HG03432 (cell line): ENCODE measurements around the gene INSC.

ENCODE experiments used
- ATAC-seq: cut with Tn5 transposase; IDR thresholded peaks from one replicate; pipeline ENCODE4 v1.9.1; 2021; ENCODE audit warnings: mild to moderate bottlenecking, moderate library complexity; ENCODE audit not compliant: unreplicated experiment

INSC gene

DNA sequence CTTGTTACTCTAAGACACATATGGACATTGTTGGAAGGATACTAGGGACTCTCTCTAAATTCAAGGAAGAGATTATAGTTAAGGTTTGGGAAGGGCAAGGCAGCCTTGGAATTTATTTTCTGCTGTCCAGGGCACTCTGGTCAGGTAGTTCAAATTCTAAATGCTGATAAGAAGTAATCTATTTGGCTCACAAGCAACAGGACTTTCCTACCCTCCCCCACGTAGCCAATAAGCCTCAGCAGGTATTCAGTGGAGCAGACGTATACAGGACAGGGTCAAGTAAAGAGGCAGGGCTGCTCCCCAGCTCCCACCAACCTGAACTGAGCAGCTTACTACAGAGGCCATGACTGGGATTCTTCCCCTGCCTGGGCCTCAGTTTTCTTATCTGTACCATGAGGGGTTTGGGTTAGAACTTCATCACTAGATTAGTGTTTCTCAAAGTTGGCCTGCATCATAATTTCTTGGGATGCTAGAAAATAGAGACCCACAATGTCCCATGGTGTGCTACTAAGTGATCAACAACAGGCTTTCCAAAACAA is 6.1 kb upstream of the INSC start:
- ATAC-seq, result no peak

DNA sequence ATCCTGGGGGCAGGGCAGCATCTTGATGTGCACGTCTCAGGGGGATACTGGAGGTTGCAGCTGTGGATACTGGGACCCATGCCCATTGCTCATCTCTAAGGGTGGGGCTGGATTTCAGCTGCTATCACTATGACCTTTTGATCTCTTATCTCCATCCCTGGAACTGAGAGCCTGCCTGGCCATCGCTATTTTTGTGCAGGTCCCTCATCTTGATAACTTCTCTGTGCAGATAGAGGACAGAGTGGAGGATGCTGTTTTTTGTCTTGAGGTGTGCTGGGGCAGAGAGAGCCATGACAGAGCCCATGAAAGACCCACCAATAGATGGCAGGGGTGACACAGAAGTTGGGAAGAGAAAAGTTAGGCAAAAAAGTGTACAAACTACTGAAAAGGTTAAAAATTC is 5.1 kb upstream of the INSC start:
- ATAC-seq, result no peak

DNA sequence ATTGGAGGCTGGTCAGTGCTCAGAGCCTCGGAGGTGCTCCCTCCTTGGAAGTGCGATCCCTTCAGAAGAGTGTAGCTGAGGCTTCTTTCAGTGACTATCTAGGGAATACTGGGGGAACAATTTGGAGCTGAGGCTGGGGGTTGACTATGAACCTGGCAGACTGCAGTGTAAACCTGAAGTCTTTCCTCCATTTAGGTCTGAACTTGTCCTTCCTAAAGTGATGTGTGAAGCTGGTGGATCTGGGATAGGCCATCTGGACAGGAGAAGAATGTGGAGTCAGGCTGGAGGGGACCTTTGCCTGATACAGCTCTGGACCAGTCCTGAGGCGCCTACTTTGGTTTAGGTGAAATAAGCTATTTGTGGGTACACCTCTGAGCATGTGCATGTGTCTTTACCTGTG is 3.5 kb upstream of the INSC start:
- ATAC-seq, result no peak

DNA sequence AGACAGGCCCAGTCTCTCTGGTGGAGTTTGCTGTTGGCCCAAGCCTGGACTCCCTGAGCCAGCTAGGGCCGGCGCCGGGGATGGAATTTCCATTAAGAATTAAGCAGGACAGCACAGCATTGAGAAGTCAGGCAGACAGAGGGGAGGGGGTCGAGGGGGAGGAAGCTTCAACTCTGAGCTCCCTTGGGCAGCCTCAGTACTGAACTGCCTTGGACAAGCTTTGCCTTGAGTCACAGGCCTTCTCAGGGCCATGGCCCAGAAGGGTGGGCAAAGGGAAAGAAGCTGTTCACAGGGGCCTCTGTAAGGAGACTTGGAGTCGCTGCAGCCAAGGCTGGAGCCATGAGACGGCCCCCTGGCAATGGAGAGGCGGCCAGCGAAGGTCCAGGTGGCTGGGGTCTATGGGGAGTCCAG is 2.6 kb upstream of the INSC start:
- ATAC-seq, result no peak

DNA sequence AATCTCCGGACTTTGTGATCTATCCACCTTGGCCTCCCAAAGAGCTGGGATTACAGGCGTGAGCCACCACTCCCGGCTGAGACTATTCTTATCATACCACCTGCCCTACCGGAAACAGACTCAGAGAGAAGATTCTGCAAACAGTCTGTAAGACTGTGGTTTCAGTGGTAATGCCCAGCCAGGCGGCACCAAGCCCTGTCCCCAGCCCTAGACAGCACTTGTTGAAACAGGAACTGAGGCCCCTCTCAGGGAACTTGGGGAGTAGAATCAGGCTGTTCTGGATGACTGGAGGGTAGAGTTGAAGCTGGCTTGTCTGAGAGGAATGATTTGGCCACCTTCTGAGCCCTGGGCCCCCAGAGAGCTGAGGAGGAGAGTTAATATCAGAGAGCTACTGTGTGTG is 1.3 kb upstream of the INSC start:
- ATAC-seq, result peak; percentile 92

GRCh38 chr11:15115686-15116085 is 963 bp downstream of the INSC start:
- no peak for ATAC-seq

- no peak for ATAC-seq
Observed at GRCh38 chr11:15117751-15118150, 3.0 kb downstream of the INSC start.

DNA sequence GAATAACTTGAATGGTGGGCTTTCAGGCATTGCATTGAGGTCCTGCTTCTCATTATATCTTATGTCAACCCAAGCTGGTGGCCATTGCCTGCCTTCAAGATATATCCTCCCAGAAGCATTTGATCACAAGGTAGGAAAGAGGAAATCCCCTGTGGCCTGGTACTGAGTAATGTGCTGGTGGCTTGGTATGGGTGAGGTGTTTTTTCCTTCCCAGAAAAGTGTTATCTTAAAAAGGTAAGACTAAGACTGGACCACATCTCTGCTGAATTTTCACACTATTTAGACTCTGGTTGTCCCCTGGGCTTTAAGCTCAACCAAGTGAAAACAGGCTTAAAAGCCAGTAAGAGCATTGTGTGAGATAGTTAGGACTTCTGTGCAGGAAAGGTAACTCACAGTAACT is 3.7 kb downstream of the INSC start:
- peak; percentile 33 for ATAC-seq

- no peak for ATAC-seq
Observed at GRCh38 chr11:15119352-15119751, 4.6 kb downstream of the INSC start.

GRCh38 chr11:15119826-15120225 is 5.1 kb downstream of the INSC start:
- ATAC-seq, result no peak

DNA sequence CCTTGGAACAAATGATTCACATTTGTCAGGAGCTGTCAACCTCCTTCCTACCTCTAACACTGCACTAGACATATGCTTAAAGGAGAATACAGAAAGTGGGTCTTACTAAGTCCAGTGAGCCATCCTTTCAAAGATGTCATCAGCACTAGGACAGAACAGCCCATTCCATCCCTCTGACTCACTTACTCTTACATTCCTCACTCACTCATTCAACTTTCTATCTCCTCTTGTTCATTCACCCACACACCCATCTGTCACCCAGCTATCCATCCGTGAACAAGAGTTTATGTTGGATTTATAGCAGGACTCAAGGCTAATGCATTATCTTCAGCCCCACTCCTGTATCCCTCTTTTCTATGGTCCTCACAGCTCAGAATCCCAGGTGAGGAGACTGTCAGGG is 9.1 kb downstream of the INSC start:
- ATAC-seq, result no peak

DNA sequence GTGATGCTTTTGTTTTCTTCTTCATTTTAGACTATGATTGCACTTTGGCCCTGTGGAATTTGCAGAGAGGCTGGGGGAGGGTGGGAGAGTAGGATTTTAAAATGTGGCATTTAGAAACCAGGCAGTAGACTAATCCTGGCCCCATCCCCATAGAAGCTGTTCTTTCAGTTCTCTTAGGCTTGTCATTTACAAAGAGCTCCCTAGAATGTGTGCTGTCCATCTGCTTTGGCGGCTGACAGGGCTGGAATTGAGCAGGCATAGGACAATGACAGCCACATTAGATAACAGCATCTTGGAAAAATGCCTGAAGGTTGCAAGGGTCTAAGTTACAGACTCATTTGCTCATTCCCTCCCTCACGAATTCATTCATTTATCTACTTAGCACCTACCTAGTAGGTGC is 9.8 kb downstream of the INSC start:
- ATAC-seq, result no peak

DNA sequence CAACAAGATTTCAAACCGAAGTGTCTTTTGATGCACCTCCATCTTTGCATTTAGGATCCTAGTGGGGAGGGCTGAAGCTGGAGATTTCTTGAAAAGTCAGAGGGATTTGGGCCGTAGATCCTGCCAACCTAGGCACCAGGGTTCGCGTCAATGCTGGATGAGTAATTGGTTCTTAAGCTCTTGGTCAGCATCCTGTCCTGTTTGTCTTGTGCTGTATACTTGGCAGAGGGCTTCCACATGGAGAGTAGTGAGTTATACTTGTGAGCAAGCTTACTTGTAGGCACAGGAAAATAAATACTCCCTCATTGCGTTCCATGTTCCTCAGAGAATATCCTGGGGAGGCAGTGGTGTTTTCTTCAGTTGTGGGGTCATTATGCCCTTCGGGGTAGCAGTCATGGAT is 12.6 kb downstream of the INSC start:
- ATAC-seq, result no peak

DNA sequence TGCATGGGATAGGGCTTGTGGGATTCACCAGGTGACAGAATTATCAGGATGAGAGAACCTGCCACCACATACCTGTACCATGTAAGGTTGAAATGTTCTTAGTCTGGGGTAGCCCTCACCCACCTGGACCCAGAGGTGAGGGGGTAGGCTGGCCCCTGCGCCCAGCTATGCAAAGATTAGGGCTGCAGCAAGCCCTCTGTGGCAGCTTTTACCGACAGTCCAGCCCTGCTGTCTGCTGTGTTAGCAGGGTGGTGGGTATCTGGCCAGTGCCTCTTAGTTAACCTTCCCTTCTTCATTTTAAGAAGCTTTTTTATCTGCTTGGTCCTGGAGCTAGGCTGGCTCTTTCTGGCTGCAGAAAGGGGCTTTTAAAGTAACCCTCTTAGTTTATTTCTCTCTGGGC is 13.9 kb downstream of the INSC start:
- no peak for ATAC-seq

DNA sequence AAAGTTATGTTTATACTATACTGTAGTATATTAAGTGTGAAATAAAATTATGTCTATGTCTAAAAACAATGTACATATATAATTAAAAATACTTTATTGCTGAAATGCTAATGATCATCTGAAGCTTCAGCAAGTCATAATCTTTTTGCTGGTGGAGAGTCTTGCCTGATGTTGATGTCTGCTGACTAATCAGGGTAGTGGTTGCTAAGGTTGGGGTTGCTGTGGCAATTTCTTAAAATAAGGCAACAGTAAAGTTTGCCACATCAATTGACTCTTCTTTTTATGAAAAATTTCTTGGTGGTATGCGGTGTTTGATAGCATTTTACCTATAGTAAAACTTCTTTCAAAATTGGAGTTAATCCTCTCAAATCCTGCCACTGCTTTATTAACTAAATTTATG is 21.4 kb downstream of the INSC start:
- ATAC-seq, result no peak

GRCh38 chr11:15139096-15139770 is 24.5 kb downstream of the INSC start:
- no peak for ATAC-seq

DNA sequence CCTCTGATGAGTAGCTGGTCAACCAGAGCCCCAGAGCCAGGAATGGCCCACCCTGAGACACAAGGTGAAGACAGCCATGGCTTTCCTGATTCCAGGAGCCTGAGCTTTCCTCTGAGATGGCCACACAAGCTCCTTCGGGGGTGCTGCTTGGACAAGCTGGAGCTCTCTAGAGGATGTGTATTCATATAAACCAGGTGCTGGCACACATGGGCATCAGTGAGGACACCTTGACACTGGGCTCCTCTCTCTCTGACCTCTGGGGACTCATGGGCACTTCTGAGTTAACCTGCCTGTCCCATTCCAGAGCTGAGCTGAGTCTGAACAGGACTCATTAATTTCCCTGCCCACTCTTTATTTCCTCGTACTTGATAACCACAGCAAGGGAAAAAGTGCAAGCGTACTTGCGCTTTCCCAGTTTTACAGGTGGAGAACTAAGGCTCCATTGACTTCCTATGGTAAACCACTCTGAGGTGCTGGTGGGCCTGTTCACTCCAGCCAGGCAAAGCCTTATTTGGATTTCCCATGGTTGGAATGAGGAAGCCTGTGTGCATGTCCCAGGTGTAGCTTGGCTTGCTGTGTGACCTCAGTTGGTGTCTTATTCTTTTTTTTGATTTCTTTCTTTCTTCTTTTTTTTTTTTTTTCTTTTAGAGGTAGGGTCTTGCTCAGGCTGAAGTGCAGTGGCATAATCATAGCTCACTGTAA is 25.4 kb downstream of the INSC start:
- ATAC-seq, result no peak

- ATAC-seq, result no peak
Observed at GRCh38 chr11:15141381-15141780, 26.7 kb downstream of the INSC start.

DNA sequence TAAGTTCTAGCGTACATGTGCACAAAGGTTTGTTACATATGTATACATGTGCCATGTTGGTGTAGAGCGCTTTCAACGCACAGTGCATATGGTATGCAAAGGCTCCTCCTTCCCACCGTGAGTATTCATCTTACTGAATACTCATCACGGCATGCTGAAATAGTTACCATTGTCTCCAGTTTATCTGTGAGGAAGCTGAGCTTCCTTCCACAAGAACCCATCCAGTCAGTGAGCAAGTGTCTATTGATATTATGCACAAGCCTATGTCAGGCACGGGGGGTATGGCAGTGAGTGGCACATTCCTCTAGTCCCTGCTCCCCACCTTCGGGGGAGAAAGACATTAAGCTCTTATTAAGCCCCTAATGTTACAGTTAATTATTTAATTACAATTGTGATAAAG is 28.1 kb downstream of the INSC start:
- ATAC-seq, result no peak

- ATAC-seq, result no peak
Observed at GRCh38 chr11:15143855-15144254, 29.1 kb downstream of the INSC start.

- no peak for ATAC-seq
Observed at GRCh38 chr11:15144347-15144746, 29.6 kb downstream of the INSC start.

DNA sequence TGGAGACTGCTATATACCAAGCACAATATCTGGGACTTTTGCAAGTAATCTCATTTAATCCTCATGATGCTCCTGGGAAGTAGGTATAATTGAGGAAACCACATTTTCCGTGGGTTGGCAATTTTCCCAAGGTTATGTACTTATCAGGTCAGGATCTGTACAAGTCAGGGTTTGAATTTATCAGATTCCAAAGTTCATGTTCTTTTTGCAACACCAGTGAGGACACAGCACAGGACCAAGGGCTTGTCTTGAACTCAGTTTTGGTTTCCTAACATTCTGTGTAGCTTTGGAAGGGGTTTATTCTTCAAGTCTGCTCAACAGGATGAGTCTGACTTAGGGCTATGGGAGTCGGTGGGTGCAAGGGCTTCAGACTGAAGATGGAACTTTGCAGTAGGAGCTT is 30.4 kb downstream of the INSC start:
- no peak for ATAC-seq

DNA sequence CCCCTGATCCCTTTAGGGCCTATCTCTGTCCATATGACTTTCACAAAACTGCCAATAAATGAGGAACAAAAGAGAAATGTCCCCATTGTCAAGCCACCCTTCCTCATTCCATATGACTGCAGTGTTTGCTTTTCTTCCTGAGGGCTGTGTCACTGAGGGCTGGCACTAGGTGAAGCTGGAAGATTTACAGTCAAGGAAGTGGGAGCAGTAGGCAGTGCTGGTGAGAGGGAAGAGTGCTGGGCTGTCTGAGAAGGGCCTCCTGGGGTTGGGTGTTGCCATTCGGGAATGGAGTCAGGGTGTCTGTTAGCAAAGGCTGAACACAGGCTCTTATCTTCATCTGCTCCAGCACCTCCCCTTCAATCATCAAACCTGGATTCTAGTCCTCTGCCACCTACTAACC is 30.9 kb downstream of the INSC start:
- no peak for ATAC-seq
